KG1 (cell line): ENCODE data around the gene HOXC12.

Experiments used
- DNase-seq: peaks from one replicate; lab custom pipeline; 2025; lab: John Stamatoyannopoulos, UW

HOXC12 gene

DNA sequence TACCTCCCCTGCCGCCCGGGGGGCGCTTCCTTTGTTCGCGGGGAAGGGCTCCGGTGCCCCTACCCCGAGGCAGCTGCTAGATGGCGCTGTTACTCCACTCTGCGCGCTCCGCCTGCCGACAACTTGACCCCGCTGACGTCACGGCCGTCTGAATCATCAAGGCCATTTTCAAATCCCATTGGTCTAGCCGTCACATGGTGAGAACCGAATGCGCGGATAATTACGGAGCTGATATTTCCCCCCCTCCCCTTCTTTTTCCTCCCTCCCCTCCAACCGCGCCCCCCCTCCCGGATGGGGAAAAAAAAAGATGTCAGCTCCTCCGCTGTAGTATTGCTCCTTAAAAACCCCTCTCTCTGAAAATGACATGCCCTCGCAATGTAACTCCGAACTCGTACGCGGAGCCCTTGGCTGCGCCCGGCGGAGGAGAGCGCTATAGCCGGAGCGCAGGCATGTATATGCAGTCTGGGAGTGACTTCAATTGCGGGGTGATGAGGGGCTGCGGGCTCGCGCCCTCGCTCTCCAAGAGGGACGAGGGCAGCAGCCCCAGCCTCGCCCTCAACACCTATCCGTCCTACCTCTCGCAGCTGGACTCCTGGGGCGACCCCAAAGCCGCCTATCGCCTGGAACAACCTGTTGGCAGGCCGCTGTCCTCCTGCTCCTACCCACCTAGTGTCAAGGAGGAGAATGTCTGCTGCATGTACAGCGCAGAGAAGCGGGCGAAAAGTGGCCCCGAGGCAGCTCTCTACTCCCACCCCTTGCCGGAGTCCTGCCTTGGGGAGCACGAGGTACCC is 30.4 kb downstream of the HOXC12 start, which contains the start of gene HOXC10:
TSS of gene HOXC10 (plus strand) at position 246 of the 791 bp plus-strand sequence. CDS start at position 360, 114 bp downstream.
- DNase-seq: no peak

DNA sequence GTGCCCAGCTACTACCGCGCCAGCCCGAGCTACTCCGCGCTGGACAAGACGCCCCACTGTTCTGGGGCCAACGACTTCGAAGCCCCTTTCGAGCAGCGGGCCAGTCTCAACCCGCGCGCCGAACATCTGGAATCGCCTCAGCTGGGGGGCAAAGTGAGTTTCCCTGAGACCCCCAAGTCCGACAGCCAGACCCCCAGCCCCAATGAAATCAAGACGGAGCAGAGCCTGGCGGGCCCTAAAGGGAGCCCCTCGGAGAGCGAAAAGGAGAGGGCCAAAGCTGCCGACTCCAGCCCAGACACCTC is 30.9 kb downstream of the HOXC12 start:
- DNase-seq: no peak

DNA sequence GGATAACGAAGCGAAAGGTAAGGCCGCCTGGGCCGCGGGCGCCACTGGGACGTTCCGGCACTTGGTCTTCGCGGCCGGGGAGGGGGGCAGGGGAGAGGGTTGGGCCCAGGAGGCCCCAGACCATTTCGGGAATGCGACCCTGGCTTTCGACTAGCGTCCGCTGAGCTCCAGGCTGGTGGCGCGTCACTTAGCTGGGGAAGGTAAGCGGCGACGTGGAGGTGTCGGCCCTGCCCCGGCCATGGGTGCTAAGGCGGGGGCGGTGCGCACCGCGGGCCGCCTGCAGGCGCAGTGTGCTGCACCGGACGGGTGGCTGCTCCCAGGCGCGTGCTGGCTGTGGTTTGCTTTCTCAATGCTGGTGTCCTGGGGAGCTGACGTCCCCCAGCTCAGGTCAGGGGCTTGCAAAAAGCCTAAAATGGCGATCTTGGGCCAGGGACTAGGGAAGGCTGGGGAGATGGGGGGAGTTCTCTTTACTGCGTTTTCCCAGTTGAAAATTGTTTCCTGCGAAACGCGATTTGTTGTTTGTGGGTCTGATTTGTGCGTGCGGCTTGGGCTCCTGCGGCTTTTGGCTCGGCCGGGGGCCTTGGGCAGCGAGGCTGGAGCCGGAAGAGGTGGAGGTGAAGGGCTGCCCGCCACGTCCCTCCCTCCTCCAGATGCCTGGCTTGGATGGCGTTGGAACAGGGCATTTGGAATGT is 31.4 kb downstream of the HOXC12 start:
- DNase-seq: no peak

DNA sequence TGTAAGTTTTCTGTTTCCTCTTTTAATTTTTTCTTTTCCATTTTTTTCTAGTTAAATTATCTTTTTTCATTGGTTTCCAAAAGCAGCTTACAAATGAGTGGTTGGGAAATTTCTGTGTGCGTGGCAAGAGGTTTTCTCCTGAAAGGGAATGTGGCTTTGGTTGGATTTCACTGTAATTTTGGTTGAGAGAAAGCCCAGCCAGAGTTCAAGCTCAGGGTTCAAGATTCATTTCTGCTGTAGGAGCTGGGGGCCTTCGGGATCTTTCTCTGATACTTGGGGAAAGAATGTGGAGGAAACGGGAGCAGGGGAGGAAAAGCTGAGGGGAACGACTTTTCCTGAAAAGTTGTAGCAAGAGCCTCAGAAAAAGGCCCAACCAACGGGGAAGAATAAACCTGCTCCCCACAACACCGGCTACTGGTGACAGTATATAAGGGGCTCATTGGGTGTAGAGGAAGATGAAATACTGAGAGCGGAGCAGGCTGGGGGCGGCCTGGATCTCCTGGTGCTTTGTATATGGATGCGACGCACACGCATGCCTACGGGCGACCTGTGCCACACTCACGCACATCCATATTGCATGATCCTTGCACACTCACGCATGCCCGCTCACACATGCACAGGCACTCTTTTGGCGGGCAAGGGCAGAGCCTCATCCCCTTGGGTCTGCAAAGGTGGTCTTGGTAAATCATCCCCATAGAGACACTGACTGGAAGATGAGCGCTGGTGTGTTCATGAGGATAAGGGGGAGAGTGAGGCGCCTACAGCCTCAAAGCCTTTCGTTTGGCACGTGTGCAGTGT is 32.2 kb downstream of the HOXC12 start:
- DNase-seq: no peak

DNA sequence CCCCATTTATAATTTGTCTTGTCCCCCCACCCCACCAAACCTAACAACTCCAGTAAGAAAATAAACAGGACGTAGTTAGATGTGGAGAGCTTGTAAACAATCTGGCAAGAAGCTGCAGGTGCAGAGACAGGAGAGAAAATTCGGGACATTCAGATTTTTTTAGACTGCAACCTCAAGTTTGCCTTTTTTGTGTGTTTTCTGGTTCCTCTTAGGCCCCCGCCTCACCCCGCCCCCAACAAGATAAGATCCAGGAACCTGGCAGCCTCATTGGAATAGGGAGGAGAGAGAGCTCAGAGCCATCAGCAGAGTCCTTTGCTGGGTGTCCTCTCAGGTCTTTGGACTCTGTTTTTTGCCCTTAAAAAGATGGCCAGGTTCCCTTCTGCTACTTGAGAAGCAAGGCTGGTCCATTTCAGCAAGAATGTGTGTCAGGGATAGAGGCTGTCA is 33.1 kb downstream of the HOXC12 start:
- no peak for DNase-seq

DNA sequence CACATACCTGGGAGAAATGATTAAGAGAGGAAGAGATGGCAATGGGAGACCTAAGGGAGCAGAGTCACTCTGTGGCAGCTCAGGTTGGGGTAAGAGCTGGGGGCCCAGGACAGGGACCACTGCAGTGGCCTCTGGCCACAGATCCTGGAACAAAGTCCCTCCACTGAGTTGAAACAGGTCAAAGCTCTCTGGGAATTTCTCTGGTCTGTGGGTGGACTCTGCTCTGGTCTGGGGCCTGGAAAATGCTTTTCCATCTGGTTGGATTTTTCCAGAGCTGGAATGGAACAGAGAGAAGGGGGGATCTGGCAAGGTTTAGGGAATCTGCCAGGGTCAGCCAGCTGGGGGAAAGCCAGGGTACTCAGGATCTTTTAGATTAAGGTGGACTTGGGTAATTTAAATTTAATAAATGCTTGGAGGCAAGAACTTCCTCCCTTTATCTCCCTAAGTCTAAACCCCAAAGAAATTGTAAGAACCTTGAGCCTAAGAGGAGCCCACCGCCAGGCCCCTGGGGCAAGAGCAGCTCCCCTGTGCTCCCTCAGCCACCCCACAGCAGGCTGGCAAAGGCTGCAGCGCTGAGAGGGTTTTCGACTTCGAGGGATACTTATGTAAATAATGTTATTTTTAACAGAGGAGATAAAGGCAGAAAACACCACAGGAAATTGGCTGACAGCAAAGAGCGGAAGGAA is 34.0 kb downstream of the HOXC12 start:
- no peak for DNase-seq

DNA sequence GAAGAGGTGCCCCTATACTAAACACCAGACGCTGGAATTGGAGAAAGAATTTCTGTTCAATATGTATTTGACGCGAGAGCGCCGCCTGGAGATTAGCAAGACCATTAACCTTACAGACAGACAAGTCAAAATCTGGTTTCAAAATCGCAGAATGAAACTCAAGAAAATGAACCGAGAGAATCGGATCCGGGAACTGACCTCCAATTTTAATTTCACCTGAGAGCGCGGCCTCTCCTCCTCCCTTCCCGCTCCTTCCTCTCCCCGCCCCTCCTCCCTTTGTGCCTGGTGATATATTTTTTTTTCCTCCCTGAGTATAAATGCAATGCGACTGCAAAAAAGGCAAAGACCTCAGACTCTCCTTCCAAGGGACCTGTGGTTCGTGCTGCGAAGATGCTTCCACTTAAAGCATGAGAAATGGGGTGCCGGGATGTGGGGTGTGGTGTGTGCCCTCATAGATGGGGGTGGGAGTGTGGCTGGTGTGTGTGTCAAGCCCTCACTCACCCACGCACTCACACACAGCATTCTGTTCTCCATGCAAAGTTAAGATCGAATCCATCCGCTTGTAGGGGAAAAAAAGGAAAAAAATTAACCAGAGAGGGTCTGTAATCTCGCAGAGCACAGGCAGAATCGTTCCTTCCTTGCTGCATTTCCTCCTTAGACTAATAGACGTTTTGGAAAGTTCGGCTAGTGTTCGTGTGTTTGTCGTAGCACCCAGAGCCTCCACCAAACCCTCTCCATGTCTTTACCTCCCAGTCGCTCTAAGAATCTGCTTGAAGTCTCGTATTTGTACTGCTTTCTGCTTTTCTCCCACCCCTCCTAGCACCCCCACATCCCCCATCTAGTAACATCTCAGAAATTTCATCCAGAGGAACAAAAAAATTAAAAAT is 34.8 kb downstream of the HOXC12 start:
- DNase-seq: no peak

DNA sequence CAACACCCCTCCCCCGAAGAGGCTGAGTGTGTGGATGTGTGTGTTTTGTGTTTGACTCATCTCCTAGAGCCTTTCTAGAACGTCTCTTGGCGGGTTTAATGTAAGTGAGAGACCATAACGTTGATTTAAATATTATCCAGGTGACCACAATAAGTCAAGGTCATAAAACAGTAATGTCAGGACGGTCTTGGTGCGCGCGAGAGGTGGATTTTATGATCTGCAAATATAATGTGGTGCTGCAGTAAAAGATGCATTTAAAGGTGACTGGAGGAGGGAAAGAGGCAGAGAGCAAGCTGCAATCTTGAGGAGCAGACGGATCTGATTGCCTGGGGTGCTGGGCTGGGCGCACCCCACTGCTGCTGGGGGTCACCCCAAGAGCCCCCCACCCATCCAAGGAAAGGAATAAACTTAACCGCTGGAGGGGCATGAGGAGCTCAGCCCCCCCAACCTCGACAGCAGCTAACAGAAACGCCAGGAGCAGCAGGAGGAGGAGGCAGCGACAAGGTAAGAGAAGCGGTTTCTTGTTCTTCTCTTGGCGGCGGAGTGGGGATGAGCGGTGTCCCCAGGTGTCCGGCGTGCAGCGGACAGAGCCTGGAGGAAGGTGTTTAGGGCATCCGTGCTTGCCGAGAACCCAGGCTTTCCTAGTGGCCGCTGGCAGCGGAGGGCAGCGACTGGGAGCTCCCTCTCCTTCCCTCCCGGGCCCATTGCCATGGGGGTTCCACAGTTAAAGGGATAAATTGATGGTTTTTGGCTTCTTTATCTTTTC is 35.8 kb downstream of the HOXC12 start:
- no peak for DNase-seq

DNA sequence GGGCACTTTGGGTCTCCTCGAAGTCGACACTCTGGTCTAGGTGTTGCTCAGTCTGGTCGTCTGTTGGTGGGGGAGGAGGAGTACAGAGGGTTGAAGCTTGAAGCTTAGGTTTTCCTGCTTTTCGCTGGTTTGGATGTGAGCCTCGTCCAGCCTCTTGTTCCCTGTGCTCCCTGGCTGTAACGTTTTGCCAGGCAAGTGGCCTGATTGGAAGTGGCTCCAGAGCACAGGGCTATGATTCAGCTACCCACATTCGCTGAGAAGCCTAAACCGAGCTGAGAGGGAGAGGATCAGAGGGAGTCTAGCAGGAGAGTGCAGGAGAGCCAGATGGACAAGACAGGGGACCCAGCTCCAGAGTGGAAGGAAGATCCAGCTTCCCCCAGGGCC is 36.4 kb downstream of the HOXC12 start:
- no peak for DNase-seq

DNA sequence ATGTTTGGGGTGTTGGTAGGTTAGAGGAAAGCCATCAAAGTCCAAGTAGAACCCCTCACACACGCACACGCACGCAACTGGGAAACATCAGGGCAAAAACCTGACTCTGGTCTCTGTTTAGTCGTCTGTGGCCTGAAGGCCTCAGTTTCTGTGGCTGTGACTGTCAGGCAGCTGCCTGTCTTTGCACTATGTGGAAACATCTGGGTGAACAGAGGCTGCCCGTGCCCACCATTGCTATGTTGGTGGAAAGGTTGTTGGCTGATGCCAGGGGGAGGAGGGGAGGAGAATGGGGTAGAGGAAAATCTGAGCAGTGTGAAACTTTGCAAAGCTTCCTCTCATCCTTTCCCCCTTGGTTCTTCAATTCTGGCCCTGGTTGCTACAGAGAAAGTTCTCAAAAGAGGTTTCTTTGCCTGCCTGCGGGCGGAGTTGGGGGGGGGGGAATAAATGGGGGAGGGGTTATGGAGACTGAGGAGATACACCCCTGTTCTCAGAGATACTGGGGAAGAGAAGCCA is 37.7 kb downstream of the HOXC12 start:
- no peak for DNase-seq

DNA sequence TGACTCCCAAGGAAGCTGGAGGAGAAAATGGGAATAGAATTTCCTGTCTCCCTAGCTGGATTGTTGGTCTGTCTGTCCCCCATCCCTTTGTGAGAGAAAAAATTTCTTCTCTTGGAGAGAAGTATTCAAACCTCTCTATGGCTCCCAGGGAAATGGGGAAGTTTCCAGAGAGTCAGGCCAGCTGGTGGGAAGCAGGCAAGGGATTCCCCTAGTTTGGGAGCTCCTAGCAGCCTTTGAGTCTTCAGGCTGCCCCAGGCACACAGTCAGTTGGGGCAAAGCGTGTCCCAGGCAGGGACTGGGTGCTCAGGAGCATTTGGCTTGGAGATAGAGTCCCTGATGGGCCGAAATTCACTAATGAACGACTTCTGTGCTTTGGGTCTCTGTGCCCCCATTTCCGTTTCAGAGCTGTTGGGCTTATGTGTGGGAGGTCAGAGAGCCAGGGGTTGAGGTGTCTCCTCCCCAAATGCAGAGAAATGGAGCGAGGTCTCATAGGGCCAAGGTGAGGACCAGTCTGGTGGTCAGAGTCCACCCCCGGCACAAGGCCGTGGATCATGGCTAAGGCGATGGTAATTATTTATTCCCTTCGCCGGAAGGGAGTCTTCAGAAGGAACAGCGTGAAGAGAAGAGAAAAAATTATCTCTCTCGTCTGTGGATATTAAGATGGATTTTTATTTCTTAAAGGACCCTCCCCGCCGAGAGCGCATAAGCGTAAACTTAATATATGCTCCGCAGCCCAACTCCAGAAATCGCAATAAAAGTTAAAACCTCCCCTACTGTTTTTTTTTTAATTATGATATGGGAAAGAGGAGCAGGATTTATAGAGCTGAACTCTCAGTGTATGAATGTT is 38.7 kb downstream of the HOXC12 start:
- no peak for DNase-seq

DNA sequence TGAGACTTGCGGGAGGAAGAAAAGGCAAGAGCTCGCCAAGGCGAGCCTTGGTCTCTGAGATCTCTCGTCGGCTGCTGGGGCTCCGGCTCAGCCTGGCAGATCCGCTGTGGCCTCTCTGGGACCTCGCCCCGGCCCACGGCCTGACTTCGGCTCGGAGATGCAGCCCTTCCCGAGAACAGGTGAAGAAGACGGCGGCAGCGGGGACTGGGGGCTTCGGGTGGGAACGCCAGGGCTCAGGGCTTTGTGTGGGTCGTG is 39.2 kb downstream of the HOXC12 start:
- no peak for DNase-seq

DNA sequence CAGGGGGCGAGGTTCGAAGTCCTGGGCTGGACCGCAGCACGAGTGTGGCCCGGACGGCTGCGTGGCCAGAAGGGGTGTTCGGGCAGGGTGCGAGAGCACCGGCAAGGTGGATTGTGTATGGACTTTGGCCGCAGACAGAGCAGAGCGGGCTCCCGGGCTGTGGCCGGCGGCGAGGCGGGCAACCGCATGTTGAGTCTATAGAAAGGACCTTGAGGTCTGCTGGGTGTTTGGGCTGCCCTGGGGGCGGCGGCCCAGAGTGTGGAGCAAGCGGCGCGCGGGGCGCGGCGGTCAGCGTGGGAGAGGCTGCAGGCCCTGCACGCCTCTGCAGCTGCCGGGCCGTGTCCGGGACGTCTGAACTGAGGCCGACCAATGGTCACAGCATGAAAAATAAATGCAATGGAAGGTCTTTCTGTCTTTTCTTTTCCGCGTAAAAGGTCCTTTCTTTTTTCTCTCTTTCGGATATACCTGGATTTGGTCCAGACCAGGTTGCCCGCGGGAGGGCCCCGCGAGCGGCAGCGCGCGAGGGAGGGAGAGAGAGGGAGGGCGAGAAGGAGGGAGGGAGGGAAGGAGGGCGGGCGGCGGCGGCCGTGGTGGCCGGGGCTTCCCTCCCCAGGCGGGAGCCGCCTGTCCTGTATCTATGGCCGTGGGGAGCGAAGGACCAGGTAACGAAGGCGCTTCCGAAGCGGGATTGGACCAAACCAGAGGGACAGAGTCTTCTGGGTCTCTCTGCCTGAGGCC is 39.7 kb downstream of the HOXC12 start:
- no peak for DNase-seq

DNA sequence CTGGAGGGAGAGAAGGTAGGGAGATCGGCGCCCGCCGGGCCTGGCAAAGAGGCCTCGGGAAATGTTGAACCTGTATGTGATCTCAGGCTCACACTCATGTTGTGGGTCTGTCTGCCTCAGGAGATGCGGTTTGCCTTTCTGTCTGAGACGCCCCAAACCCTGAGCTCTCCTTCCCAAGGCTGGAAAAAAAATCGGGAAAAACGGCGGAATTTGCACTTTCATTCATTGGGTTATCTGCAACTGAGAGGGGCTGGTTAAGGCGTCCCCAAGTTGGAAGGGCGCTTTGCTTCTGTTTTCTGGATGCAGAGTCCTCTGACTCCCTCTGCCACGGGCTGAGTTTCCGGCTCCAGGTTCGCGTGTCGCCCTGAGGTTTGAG is 40.3 kb downstream of the HOXC12 start:
- DNase-seq: no peak

DNA sequence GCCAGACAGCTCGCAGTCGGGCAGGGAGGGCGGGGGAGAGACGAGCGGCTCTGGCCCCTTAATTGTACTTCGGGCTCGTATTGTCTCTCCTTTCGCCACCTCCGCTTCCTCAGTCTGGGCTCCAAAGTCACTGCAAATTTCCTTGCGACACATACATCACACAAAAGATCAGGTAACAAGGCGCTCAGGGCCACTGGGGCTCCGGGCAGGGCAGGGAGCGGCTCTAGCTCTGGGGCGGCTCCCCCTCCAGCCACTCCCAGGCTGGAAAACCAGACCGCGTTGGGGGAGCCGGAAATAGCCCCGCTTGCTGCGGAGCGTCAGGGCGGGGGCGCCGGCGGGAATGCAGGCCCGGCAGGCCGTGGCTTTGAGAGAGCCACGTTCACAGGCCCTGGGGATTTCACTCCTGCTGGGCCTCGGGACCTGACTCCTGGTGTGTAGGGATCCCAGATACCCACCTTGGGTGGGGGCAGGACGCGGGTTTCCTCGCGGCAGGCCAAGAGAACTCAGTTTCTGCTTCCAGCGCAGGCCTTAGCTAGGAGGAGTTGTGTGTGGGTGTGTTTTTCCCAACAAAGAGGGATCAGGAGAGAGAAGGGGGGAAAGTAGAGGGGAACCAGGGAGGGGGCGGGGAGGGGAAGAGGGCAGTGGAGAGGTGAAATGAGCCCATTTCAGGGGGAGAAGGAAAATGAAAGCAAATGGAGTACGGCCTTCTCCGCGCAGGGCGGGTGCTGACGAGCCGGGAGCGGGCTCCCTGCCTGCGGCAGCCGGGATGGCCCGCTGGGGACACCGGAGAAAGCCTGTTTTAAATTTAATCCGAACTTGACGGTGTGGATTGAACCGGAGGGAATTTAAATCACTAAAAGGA is 40.9 kb downstream of the HOXC12 start:
- no peak for DNase-seq

DNA sequence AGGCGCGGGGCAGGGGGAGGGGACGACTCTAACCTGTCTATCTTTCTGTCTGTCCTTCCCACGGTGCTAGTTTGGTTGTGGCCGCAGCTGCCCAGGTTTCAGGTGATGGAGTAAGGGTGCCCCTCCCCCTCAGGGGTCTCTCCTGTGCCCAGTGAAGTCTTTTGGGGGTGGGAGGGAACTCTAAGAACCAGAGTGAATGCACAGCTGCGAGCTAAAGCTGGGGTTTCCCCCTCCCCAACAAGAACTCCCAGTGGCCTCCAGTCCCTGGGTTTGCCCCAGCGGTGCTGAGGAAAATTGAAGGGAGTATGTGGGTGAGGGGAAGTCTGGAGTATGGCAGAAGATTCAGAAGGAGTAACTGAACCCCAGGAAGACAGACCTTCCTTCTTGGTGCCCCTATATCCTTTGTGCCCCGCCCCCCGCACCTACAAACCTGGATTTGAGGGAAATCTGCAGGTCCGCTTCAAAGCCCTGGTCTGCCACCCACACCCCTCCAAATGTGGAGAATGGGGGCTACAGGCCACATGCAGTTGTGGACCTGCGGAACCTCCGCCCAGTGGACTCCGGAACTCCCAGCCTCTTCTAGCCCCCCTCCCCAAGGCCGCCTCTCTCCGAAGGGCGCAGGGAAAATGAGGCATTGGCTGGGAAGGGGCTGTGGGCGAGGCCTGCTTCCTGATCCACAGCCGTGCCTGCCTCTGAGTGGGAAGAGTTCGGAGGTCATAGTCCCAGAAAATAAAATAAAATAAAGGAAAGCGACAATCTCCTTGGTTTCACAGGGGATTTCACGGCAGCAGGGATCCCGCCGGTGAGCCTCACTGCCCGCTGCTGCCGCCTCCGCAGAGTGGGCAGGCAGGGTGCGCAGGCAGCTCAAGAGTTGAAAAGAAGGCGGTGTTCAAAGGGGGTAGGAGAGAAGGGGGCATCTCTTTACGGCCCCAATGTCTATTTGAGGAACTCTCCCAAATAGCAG is 41.8 kb downstream of the HOXC12 start:
- DNase-seq: no peak
